Endothelial cell (in vitro differentiated cells): ENCODE data around the gene USP27X. TPM values are rescaled to one million over a fixed set of nuclear protein-coding genes. Genes with fewer than 3 reads are reported as not detected.

Experiments
- DNase-seq: peaks from one replicate; pipeline ENCODE4 v3.0.0; 2021; ENCODE audit warnings: low spot score
- H3K27ac Mint-ChIP-seq: one replicate; pipeline ENCODE4 v1.8.0; 2021; ENCODE audit warnings: mixed read lengths, inconsistent platforms; ENCODE audit not compliant: unreplicated experiment
- H3K27me3 Mint-ChIP-seq: one replicate; pipeline ENCODE4 v1.8.0; 2021; ENCODE audit warnings: mild to moderate bottlenecking, moderate library complexity, mixed read lengths, inconsistent platforms; ENCODE audit not compliant: unreplicated experiment
- H3K36me3 Mint-ChIP-seq: one replicate; pipeline ENCODE4 v1.8.0; 2021; ENCODE audit warnings: mild to moderate bottlenecking, low read depth, mixed read lengths, inconsistent platforms; ENCODE audit not compliant: unreplicated experiment
- H3K4me1 Mint-ChIP-seq: one replicate; pipeline ENCODE4 v1.8.0; 2021; ENCODE audit warnings: mild to moderate bottlenecking, mixed read lengths, inconsistent platforms; ENCODE audit not compliant: unreplicated experiment
- H3K4me3 Mint-ChIP-seq: one replicate; pipeline ENCODE4 v1.8.0; 2021; ENCODE audit warnings: mild to moderate bottlenecking, mixed read lengths, inconsistent platforms; ENCODE audit not compliant: unreplicated experiment
- H3K9me3 Mint-ChIP-seq: one replicate; pipeline ENCODE4 v1.8.0; 2021; ENCODE audit warnings: mixed read lengths, inconsistent platforms; ENCODE audit not compliant: unreplicated experiment
- CTCF ChIP-seq: fragments of 200-600 bp; sonication (generic); IDR thresholded peaks from one replicate; pipeline ENCODE4 v1.5.0; 2021; ENCODE audit warnings: antibody characterized with exemption; ENCODE audit not compliant: unreplicated experiment
- total RNA-seq: library from RNA; stranded (reverse); fragmentation: NEBNext Ultra II Directional; extraction: Animal tissue kit (Norgen Biotek cat#: 25700); gene quantifications from one replicate; pipeline ENCODE4 v1.2.1, GENCODE V29; 2021; ENCODE audit not compliant: unreplicated experiment

The USP27X gene
- total RNA-seq, 1 donor from 2014 or later: 6.6 TPM

DNA sequence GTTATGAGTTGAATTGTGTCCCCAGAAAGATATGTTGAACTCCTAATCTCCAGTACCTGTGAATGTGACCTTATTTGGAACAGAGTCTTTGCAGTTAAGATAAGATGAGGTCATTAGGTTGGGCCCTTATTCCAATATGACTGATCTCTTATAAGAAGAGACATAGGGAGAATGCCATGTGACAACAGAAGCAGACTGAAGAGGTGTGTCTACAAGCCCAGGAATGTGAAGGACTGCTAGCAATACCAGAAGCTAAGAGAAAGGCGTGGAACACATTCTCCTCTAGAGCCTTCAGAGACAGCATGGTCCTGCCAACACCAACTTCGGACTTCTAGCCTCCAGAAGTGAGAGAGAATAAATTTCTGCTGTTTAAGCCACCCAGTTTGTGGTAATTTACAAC lies 22.5 kb upstream of the USP27X start:
- H3K27me3 Mint-ChIP-seq: peaks cover 2% of the 10 kb centered on the region
- DNase-seq: no peak
- no peak overlapping the region for H3K27ac Mint-ChIP-seq
- peaks cover 2% of the 10 kb centered on the region for H3K4me1 Mint-ChIP-seq
- H3K36me3 Mint-ChIP-seq: no peaks in the 10 kb centered on the region
- H3K9me3 Mint-ChIP-seq: no peaks in the 10 kb centered on the region
- TF ChIP-seq CTCF: no peak
- H3K4me3 Mint-ChIP-seq: no peak overlapping the region

DNA sequence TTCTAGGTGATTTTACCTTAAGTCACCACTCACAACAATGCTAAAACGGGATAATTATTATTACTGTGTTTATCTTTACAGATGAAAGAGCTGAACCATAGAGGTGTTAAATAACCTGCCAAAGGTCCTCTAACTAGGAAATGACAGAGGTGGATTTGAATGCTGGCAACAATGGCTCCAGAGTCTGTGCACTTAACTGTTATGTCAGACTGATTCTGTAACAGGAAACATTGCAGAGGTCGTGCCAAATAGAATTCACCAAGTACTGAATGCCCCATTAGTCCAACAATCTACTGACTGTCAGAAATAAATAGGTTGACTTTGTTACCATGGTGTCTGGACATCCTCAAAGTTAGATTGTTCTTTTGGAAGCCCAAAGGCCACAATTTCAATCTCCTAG lies 20.9 kb upstream of the USP27X start:
- H3K27me3 Mint-ChIP-seq: peaks cover 2% of the 10 kb centered on the region
- no peaks in the 10 kb centered on the region for H3K9me3 Mint-ChIP-seq
- H3K4me3 Mint-ChIP-seq: no peak overlapping the region
- no peak overlapping the region for H3K27ac Mint-ChIP-seq
- no peak for TF ChIP-seq CTCF
- peaks cover 5% of the 10 kb centered on the region for H3K4me1 Mint-ChIP-seq
- no peaks in the 10 kb centered on the region for H3K36me3 Mint-ChIP-seq
- DNase-seq: no peak

DNA sequence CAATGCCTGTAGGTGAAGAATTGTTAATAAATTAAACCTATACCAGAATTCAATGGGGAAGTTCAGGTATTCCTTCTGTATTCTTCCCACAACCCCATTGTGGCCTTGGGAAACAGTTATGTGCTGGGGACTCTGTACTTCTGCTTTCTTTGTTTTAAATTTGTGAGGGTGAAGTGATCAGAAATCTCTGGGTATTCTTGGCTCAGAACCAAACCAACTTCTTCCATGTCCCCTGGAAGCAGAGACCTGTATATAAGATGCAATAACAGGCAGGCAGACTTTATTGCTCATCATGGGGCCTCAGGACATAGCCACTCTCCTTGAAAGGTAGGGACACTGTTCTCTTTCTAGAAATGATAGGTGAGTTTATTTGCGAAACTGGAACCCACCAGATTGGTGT lies 19.8 kb upstream of the USP27X start:
- no peak for TF ChIP-seq CTCF
- DNase-seq: no peak
- H3K9me3 Mint-ChIP-seq: no peaks in the 10 kb centered on the region

DNA sequence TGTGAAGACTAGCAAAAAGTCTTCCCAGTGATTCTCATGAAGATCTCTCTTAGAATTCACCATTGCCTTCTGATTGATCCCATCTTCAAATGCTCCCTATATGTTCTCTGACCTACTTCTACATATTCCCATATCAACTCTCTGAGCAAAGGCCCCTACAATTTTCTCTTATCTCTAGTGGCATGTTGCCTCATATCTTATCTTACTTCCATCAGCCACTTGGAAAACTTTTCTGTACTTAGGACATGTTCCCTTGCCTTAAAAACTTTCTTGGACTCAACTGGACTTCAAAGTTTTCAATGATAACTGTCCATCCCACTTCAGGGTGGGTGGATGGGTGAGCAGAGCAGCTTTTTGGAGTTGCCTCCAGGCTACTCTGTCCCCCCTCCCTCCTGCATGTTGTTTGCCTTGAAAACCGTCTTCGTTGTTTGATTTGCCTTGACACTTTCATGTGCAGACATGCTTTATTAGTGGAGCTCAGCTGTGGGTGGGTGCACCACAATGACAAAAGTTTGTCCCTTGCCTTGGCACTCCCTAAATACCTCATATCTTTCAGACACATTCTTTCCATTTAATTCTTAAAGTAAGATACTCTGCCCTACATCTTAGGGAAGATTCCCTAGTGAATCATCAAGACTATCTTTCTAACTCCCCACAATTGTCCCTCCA lies 18.3 kb upstream of the USP27X start:
- H3K27me3 Mint-ChIP-seq: peaks cover 2% of the 10 kb centered on the region
- no peaks in the 10 kb centered on the region for H3K36me3 Mint-ChIP-seq
- TF ChIP-seq CTCF: no peak

More for the DNA sequence above, 19.8 kb upstream of the USP27X start:
- H3K27ac Mint-ChIP-seq: no peak overlapping the region
- no peak overlapping the region for H3K4me3 Mint-ChIP-seq
- peaks cover 2% of the 10 kb centered on the region for H3K27me3 Mint-ChIP-seq
- no peaks in the 10 kb centered on the region for H3K36me3 Mint-ChIP-seq
- H3K4me1 Mint-ChIP-seq: peaks cover 5% of the 10 kb centered on the region

DNA sequence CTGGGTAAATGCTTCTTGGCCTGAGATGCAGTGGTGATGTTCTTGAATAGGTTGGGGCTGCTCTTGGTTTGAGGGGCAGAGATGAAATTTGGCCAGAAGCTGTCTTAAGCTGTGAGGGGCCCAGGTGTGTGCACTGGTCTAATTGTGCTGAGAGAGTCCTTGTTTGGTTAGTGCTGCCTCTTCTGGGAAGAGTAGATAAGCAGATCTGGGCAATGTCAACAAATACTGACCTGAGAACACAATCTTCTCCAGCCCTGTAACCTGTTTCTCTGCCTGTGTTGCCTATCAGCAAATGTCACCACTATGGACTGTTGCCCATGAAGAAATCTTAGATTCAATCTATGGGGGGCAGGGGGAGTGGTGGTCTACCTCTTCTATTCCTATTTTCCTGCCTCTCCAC lies 17.2 kb upstream of the USP27X start:
- H3K9me3 Mint-ChIP-seq: no peaks in the 10 kb centered on the region
- no peaks in the 10 kb centered on the region for H3K36me3 Mint-ChIP-seq
- H3K4me1 Mint-ChIP-seq: peaks cover 3% of the 10 kb centered on the region
- TF ChIP-seq CTCF: no peak
- H3K4me3 Mint-ChIP-seq: no peak overlapping the region
- no peak overlapping the region for H3K27ac Mint-ChIP-seq
- no peaks in the 10 kb centered on the region for H3K27me3 Mint-ChIP-seq
- DNase-seq: no peak

More for the DNA sequence above, 18.3 kb upstream of the USP27X start:
- H3K27ac Mint-ChIP-seq: no peak overlapping the region
- H3K9me3 Mint-ChIP-seq: no peaks in the 10 kb centered on the region
- H3K4me3 Mint-ChIP-seq: no peak overlapping the region
- H3K4me1 Mint-ChIP-seq: peaks cover 3% of the 10 kb centered on the region
- no peak for DNase-seq
